GM12865 (cell line): Measurements from ENCODE around the gene SPCS3.

ENCODE experiments used
- DNase-seq: peaks from one replicate; pipeline ENCODE4 v3.0.0; 2010; ENCODE audit warnings: low read depth
- H3K4me3 ChIP-seq: 2 replicates; pipeline ENCODE4 v1.5.1; 2011; ENCODE audit warnings: mild to moderate bottlenecking, low read depth, low read length, control low read depth
- TF ChIP-seq, protein P1 (sequence below): IDR thresholded peaks from 2 replicates; pipeline ENCODE4 v1.5.1; 2011; ENCODE audit warnings: low read length, control low read depth, low read depth, inconsistent platforms; ENCODE audit not compliant: insufficient read depth; ENCODE audit errors: missing control alignments

The SPCS3 gene

DNA sequence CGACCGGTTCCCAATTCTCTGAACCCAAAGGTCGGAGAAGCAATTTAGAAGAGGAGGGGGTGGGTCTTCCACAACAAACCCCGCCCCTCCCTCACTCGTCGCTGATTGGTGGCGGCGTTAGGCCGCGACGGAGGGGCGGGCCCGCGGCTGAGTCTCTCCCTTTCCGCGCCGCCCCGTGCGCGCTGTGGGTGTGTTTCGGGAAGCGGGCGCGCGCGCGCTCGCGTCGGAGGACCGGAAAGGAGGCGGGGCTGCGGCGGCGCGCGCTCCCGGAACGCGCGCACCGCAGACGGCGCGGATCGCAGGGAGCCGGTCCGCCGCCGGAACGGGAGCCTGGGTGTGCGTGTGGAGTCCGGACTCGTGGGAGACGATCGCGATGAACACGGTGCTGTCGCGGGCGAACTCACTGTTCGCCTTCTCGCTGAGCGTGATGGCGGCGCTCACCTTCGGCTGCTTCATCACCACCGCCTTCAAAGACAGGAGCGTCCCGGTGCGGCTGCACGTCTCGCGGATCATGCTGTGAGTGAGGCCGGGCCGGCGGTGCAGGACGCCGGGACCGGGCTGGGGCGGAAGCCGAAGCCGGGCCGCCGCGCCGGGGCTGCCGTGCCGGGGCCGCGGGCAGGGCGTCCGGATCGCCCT, at the start of gene SPCS3:
SPCS3 (plus strand) TSS at position 263 of the 636 bp plus-strand sequence; CDS start at position 374, 111 bp downstream.
- H3K4me3 ChIP-seq = peak within 1 kb of the TSS; percentile 87
- peak; percentile 97 for DNase-seq
- TF ChIP-seq, protein P1, sequence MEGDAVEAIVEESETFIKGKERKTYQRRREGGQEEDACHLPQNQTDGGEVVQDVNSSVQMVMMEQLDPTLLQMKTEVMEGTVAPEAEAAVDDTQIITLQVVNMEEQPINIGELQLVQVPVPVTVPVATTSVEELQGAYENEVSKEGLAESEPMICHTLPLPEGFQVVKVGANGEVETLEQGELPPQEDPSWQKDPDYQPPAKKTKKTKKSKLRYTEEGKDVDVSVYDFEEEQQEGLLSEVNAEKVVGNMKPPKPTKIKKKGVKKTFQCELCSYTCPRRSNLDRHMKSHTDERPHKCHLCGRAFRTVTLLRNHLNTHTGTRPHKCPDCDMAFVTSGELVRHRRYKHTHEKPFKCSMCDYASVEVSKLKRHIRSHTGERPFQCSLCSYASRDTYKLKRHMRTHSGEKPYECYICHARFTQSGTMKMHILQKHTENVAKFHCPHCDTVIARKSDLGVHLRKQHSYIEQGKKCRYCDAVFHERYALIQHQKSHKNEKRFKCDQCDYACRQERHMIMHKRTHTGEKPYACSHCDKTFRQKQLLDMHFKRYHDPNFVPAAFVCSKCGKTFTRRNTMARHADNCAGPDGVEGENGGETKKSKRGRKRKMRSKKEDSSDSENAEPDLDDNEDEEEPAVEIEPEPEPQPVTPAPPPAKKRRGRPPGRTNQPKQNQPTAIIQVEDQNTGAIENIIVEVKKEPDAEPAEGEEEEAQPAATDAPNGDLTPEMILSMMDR = no peak

DNA sequence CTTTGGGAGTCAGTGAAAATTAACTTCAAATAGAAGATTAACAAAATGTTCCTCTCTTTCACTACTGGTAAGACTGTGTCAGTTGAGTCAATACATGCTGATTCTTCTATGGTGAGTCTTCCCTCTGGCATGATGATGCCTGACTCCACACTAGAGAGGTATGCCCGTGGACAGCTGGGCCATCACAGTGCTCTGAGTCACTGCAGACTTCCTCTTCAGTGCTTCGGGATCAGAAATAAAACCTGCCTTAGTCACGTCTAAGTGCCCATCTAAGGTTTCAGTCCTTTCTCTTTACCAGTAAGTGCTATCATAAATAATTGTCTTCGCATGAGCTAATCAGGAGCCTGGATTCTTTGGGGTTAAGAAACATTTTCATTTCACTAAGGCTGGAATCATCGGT, 49.1 kb upstream of the SPCS3 start:
- DNase-seq = no peak
- TF ChIP-seq, protein P1 = no peak
- H3K4me3 ChIP-seq = no peak overlapping the region

DNA sequence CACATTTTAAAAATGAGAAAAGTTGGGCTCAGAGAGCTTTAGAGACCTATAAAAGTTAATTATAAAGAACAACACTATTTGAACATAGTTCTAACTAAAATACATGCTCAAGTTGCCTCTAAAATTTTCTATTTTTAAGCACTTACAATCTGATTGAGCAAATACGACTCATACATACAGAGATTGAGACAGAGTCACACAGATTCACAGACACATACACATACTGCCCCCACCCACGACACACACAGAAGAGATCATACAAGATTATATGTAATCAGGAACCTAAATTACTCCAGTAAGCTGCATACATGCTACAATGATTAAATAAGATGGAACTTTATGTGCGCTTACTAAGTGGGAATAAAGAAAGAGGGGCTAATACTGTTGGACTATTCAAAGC, 48.0 kb upstream of the SPCS3 start:
- no peak for DNase-seq
- TF ChIP-seq, protein P1 = no peak
- H3K4me3 ChIP-seq = no peak overlapping the region

DNA sequence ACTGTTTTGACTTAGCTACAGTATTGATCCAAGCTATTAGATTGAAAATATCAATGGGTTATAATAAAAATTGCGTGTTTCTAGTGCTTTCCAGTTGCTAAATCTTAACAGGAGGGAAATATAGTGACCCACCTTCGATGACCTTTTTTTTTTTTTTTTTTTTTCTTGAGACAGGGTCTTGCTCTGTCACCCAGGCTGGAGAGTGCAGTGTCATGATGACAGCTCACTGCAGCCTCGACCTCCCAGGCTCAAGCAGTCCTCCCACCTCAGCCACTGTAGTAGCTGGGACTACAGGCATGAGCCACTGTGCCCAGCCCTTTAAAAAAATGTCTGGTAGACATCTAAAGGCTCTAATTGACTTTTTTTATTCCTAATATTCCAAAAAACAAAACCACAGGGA, 47.0 kb upstream of the SPCS3 start:
- no peak for DNase-seq
- no peak overlapping the region for H3K4me3 ChIP-seq
- TF ChIP-seq, protein P1 = no peak

DNA sequence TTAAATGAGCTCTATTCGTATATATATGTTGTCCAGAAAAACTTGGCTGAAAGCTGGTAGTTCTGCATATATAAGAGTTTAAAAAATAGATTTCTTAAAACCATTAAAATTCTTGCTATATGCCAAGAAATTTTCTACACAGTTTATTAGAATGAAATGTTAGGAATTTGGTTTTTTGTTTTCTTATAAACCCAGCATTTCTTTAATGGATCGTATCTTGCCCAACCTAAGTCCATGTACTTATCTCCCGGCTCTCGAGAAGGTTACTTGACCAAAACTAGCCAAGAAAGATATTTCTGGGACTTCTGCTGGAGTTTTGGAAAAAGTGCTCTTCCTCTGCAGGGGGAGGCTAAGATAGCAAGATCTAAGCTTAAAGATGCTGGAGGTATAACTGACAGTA, 46.0 kb upstream of the SPCS3 start:
- no peak overlapping the region for H3K4me3 ChIP-seq
- TF ChIP-seq, protein P1 = no peak
- no peak for DNase-seq

DNA sequence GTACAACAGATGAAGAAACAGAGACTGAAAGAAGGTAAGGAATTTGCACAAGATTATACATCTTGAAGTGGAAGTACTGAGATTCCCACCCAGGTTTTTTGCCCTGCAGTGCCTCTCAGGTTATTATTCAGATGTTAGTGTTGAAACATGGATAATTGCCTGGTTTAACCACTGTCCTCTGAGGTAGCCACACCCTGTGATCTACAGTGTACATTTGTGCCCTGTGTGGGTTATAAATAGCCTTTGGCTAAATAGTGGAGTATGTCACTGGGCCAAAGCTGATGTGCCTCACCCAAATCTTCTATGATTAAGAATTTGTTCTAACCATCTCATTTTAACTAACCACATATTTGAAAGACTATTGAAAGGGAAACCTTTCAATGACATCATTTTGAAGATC, 45.3 kb upstream of the SPCS3 start:
- TF ChIP-seq, protein P1 = no peak
- DNase-seq = no peak
- H3K4me3 ChIP-seq = no peak overlapping the region

DNA sequence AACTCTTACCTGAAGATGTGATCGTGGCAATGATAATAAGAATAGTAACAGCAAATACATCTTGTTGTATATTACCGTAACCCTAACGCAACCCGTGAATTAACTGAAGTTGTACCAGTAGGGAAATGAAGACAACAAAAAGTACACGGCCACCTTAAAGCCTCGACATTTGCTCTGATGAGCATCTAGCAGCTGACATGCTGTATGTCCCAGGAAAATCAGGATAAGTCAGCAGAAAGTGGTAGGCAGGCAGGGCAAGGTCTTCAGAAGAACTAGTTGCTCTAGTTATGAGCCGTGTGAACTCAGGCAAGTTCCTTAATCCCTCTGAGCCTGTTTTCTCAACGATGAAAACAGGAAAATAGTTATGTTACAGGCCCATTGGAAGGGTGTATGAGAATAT, 43.1 kb upstream of the SPCS3 start:
- TF ChIP-seq, protein P1 = no peak
- H3K4me3 ChIP-seq = no peak overlapping the region

More for the DNA sequence above, 43.1 kb upstream of the SPCS3 start:
- no peak for DNase-seq
